Skeletal muscle tissue (tissue), 4 donors: ENCODE measurements around the gene MPO. TPM values are rescaled to one million over a fixed set of nuclear protein-coding genes. Genes with fewer than 3 reads are reported as not detected.

Experiments used
- H3K27ac ChIP-seq: one replicate; pipeline ENCODE4 v1.7.0; 2013; ENCODE audit warnings: mild to moderate bottlenecking, low read depth, low read length, inconsistent platforms
- H3K27me3 ChIP-seq, 3 donors: one replicate each; pipeline ENCODE4 v1.7.0; 2013; ENCODE audit warnings: low read length in 3 of 3; ENCODE audit not compliant: control insufficient read depth in 3 of 3, insufficient read depth in 3 of 3
- H3K36me3 ChIP-seq, 3 donors: one replicate each; pipeline ENCODE4 v1.7.0; 2013; ENCODE audit warnings: low read length in 3 of 3; ENCODE audit not compliant: control insufficient read depth in 3 of 3, insufficient read depth in 3 of 3
- H3K4me1 ChIP-seq, 3 donors: one replicate each; pipeline ENCODE4 v1.7.0; 2013; ENCODE audit warnings: low read length in 3 of 3, mild to moderate bottlenecking in 3 of 3; ENCODE audit not compliant: control insufficient read depth in 3 of 3, insufficient read depth in 3 of 3
- H3K4me3 ChIP-seq, 3 donors: one replicate each; pipeline ENCODE4 v1.7.0; 2013; ENCODE audit warnings: low read length in 3 of 3
- H3K9ac ChIP-seq, 3 donors: one replicate each; pipeline ENCODE4 v1.7.0; 2013; ENCODE audit warnings: low read length in 3 of 3, mild to moderate bottlenecking in 3 of 3, moderate library complexity in 2 of 3, low read depth in 1 of 3
- H3K9me3 ChIP-seq, 3 donors: one replicate each; pipeline ENCODE4 v1.7.0; 2013; ENCODE audit warnings: low read length in 3 of 3; ENCODE audit not compliant: control insufficient read depth in 3 of 3
- total RNA-seq: library from RNA; depleted of rRNA; stranded (reverse); fragments of >200 nt; gene quantifications from one replicate; pipeline ENCODE4 v1.2.3, GENCODE V29; 2014
- donor health status: Osteomylitis.

Gene MPO
- total RNA-seq, 1 donor from 2014 or later = 14.1 TPM

DNA sequence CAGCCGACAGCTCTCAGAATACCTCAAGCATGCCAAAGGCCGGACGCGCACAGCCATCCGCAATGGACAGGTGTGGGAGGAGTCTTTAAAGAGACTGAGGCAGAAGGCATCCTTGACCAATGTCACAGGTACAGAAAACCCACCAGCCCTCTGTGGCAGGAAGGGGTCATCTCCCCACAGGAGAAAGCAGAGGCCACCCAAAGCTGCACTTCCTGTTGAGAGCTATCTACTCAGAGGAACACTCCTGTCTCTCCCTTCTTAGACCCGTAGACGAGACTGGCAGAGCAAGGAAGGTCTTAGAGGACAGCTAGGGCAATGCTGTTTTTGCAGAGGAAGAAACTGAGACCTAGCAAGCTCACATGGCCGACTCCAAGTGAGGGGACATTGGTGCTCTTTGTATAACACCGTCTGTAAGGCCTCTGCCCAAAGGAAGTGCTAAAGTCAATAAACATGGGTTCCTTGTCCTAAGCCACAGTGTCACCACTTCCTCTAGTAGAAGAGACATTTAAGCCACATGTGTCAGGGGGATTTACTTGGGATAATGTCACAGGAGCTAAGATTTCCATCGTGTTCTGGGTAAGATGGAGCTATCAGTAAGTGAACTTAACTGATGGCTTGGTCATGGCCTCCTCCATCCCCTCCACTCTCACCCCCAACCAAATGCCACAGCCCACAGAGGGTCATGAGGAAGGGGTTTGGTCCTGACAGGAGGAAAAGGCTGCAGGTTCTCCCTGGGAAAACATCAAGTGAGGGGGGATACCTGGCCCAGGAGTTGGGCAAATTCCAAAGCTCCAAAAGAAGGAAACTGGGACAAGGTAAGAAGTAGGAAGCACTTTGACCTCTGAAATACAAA lies 33.0 kb downstream of the MPO start:
- no peak overlapping the region for H3K9ac ChIP-seq
- no peaks in the 10 kb centered on the region for H3K36me3 ChIP-seq
- no peak overlapping the region for H3K27ac ChIP-seq
- no peak overlapping the region for H3K4me3 ChIP-seq
- peaks cover 40 to 58% (median 43%) of the 10 kb centered on the region in 3 donors for H3K27me3 ChIP-seq
- no peaks in the 10 kb centered on the region for H3K9me3 ChIP-seq
- H3K4me1 ChIP-seq = peaks cover 0 to 9% (median 7%) of the 10 kb centered on the region in 3 donors

DNA sequence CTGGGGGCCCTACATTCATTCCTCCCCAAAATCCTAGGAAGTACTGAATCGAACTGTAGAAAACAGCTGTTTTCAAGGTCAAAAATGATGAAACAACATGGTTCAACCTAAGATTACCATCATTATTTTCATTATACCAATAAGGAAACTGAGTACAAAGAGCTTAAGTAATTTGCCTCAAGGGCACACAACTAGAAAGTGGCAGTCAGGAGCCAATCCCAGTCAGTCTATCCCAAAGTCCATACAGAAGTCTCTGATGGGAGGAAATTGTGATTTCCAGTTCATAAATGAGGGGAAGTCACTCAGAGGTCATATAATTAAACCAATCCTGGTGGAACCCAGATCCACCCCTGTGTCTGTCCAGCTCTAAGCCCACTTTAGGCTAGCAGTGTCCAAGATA lies 34.0 kb downstream of the MPO start:
- H3K9ac ChIP-seq = no peak overlapping the region
- peaks cover 0 to 9% (median 7%) of the 10 kb centered on the region in 3 donors for H3K4me1 ChIP-seq
- no peaks in the 10 kb centered on the region for H3K36me3 ChIP-seq
- no peak overlapping the region for H3K27ac ChIP-seq
- H3K9me3 ChIP-seq = no peaks in the 10 kb centered on the region
- H3K27me3 ChIP-seq = peaks cover 41 to 60% (median 41%) of the 10 kb centered on the region in 3 donors
- H3K4me3 ChIP-seq = no peak overlapping the region

DNA sequence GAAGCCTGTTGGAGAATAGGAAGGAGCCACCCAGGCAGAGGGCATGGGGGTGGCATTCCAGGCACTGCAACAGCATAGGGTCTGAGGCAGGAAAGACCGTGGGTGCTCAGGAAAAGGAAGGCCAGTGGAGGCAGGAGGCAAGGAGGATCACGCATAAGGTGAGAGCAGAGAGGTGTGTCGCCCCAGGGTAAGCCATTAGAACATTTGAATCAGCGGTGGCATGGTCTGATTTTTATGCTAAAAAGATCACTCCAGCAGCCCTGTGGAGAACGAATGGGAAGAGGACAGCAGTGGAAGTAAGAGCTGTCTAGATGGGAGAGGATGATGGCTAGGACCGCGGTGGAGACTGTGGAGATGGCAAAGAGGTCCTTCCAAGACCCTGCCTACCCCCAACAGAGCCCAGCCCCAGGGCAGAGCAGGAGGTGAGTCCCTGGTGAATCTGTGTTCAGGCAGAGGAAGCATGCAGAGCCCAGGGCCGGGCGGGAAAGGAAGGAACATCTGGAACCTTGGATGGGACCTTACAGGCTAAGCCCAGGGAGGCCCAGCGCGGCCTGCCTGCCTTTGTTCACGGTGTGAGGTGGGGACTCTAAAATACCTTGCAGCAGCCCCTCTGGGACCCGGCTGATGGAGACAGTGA lies 34.5 kb downstream of the MPO start:
- Histone ChIP-seq H3K36me3 (no peaks in the 10 kb centered on the region), H3K9me3 (no peaks in the 10 kb centered on the region), H3K9ac (no peak overlapping the region), H3K4me3 (no peak overlapping the region), H3K27ac (no peak overlapping the region), H3K4me1 (peaks cover 0 to 9% (median 7%) of the 10 kb centered on the region in 3 donors), H3K27me3 (peaks cover 40 to 63% (median 42%) of the 10 kb centered on the region in 3 donors)

DNA sequence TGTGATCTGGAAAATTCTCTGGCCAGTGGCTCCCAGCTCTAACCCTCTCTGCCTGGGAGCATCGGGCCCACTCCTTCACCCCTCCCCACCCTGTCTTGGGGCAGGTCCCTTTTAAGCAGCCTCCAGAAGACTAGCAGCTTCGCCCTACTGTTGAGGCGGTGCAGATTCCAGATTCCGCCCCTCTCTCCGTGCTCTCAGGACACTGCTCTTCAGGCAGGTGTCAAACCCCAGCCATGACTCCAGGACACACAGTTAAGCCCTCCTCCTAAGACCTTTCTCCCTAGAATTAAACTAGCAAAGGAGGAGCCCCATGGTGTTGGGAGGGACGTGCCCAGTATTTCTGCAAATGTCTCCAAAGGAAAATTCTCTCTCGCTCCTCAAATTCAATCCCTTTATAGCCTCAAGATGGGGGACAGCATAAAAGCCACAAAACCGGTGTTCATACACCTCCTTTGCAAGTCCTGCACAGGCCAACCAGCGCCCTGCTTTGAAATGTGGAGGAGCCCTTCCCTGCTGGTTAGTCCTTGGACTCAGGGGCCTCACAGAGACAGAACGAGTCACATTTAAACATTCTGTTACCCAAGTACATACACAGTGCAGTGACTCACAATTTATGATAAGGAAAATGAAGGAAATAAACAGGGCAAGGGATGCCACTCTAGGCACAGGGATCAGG lies 35.2 kb downstream of the MPO start:
- Histone ChIP-seq H3K4me3 (no peak overlapping the region), H3K9me3 (no peaks in the 10 kb centered on the region), H3K4me1 (peaks cover 0 to 9% (median 7%) of the 10 kb centered on the region in 3 donors), H3K9ac (no peak overlapping the region), H3K27me3 (peaks cover 40 to 63% (median 45%) of the 10 kb centered on the region in 3 donors), H3K36me3 (no peaks in the 10 kb centered on the region), H3K27ac (no peak overlapping the region)

DNA sequence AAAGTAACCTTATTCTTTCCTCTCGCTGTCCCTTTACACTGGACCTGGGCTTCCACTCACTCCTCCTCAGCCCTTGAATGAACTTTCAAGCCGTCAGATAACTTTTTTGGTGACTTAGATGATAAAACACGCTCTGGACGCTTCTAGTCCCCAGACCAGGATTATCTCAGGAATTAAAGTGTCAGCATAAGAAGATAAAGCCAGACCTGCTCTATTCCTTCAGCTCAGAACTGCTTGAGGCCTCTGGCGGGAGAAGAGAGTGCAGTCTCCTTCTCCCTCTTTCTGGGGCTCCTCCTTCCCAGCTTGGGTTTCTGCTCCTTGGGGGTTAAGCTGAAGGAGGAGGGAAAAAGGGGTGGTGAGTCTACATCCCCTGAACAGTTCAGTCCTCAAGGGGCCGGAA lies 35.8 kb downstream of the MPO start:
- H3K27me3 ChIP-seq = peaks cover 40 to 57% (median 45%) of the 10 kb centered on the region in 3 donors
- H3K4me1 ChIP-seq = peaks cover 0 to 9% (median 7%) of the 10 kb centered on the region in 3 donors
- no peak overlapping the region for H3K27ac ChIP-seq
- H3K36me3 ChIP-seq = no peaks in the 10 kb centered on the region
- H3K9ac ChIP-seq = no peak overlapping the region
- H3K9me3 ChIP-seq = no peaks in the 10 kb centered on the region
- H3K4me3 ChIP-seq = no peak overlapping the region

DNA sequence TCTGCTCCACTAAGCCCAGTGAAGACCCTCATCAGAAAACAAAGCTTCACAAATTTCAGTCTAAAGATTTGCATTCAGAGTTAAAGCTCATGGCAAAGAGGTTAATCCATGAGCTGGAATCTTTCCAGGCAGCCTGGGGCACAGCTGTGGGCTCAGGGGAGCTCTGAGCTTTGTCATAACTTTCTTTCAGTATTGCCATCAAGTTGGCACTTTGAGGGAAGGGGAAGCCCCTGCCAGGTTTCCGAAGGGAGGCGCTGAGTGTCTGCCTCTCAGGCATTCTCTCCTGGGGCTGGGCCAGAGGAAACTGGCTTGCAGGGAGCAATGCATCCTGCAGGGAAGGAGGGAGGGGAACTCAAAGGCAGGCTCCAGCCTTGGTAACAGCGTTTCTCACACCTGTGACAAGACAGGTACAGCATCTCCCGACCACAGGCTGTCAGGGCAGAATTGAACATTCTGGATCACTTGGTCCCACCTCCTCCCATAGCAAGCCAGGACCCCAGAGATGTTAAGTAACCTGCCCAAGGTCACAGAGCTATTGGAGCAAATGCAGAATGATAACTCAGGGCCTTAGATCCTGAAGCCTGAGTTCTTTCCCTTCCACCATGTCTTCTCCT lies 38.5 kb downstream of the MPO start:
- no peaks in the 10 kb centered on the region for H3K9me3 ChIP-seq
- no peak overlapping the region for H3K27ac ChIP-seq
- H3K4me3 ChIP-seq = no peak overlapping the region
- no peak overlapping the region for H3K9ac ChIP-seq
- no peaks in the 10 kb centered on the region for H3K36me3 ChIP-seq
- peaks cover 30 to 54% (median 42%) of the 10 kb centered on the region in 3 donors for H3K27me3 ChIP-seq
- no peaks in the 10 kb centered on the region for H3K4me1 ChIP-seq

DNA sequence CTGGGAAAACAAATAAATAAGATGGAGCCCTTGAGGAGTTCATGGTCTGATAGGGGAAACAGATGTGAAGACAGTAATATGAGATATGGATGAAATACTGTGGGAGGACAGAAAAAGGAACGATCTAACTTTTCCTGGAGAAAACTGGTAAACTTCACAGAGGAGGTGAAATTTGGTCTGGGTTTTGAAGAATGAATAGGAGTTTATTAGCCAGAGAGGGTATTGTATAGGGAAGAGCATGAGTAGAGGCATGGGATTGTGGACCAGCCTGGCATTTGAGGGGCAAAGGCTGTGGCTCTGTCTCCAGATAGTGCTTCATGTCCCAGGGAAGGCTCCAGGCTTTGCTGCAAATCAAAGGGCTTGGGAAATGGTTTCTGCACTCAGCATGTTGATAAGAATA lies 40.7 kb downstream of the MPO start:
- Histone ChIP-seq H3K27me3 (peaks cover 21 to 56% (median 39%) of the 10 kb centered on the region in 3 donors), H3K9ac (no peak overlapping the region), H3K4me3 (no peak overlapping the region)

DNA sequence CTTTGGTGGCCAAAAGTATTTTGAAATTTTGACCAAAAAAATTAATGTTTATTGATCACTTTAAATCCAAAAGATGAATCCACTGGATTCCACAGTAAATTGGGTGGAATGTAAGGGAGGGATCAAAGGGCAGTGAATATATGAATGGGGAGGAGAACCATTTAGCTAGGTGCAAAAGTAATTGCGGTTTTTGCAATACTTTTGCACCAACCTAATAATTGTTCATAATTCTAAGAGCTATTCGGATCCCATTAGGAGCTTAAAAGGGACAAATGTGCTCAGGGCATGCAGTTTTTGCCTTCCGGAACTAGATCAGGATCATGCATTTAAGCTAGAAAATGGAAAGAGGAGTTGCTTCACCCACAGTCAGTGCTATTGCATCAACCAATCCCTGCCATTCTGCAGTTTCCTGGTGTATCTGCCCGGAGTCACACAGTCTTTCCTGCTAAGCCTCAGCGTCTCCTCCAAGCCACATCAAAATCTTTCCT lies 42.5 kb downstream of the MPO start, which contains the start of gene LPO:
TSS of gene LPO (plus strand) at position 438 of the 488 bp plus-strand sequence. CDS start 4,396 bp downstream, outside the sequence.
- Histone ChIP-seq H3K27me3 (peaks cover 14 to 41% (median 31%) of the 10 kb centered on the region in 3 donors), H3K4me1 (no peaks in the 10 kb centered on the region), H3K9me3 (no peaks in the 10 kb centered on the region), H3K36me3 (no peaks in the 10 kb centered on the region), H3K9ac (no peak within 1 kb of the TSS), H3K4me3 (no peak within 1 kb of the TSS), H3K27ac (no peak within 1 kb of the TSS)

More for the DNA sequence above, 40.7 kb downstream of the MPO start:
- no peaks in the 10 kb centered on the region for H3K4me1 ChIP-seq
- H3K9me3 ChIP-seq = no peaks in the 10 kb centered on the region
- no peak overlapping the region for H3K27ac ChIP-seq
- H3K36me3 ChIP-seq = no peaks in the 10 kb centered on the region

DNA sequence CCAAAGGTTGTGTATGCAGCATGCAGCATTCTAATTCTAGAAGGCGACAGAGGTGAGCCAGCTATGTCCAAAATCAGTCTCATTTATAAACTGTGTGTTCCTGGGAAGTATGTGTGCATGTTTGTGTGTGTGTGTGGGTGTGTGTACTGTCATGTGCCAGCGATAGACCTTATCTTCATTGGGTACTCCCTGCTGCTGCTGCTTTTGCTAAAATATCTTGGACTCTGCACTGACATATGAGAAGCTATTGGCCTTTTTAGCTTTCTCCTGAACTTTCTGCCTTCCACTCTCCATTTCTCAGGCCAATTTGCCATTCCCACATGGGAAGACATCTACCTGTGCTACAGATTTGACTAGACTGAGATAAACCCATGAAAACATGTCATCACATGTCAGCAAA lies 44.3 kb downstream of the MPO start:
- Histone ChIP-seq H3K4me3 (no peak overlapping the region), H3K27ac (no peak overlapping the region), H3K9ac (no peak overlapping the region), H3K4me1 (peaks cover 0 to 5% (median 0%) of the 10 kb centered on the region in 3 donors), H3K9me3 (no peaks in the 10 kb centered on the region), H3K36me3 (no peaks in the 10 kb centered on the region), H3K27me3 (peaks cover 12 to 29% (median 26%) of the 10 kb centered on the region in 3 donors)
